GM12874 (cell line): Measurements from ENCODE around the gene SLX4.

Source experiments
- TF ChIP-seq, protein P1 (sequence below): IDR thresholded peaks from 2 replicates; pipeline ENCODE4 v1.5.1; 2011; ENCODE audit warnings: low read depth, mild to moderate bottlenecking, control low read depth, low read length, moderate library complexity; ENCODE audit not compliant: insufficient read depth

The SLX4 gene, protein sequence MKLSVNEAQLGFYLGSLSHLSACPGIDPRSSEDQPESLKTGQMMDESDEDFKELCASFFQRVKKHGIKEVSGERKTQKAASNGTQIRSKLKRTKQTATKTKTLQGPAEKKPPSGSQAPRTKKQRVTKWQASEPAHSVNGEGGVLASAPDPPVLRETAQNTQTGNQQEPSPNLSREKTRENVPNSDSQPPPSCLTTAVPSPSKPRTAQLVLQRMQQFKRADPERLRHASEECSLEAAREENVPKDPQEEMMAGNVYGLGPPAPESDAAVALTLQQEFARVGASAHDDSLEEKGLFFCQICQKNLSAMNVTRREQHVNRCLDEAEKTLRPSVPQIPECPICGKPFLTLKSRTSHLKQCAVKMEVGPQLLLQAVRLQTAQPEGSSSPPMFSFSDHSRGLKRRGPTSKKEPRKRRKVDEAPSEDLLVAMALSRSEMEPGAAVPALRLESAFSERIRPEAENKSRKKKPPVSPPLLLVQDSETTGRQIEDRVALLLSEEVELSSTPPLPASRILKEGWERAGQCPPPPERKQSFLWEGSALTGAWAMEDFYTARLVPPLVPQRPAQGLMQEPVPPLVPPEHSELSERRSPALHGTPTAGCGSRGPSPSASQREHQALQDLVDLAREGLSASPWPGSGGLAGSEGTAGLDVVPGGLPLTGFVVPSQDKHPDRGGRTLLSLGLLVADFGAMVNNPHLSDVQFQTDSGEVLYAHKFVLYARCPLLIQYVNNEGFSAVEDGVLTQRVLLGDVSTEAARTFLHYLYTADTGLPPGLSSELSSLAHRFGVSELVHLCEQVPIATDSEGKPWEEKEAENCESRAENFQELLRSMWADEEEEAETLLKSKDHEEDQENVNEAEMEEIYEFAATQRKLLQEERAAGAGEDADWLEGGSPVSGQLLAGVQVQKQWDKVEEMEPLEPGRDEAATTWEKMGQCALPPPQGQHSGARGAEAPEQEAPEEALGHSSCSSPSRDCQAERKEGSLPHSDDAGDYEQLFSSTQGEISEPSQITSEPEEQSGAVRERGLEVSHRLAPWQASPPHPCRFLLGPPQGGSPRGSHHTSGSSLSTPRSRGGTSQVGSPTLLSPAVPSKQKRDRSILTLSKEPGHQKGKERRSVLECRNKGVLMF (N-terminal part only)

DNA sequence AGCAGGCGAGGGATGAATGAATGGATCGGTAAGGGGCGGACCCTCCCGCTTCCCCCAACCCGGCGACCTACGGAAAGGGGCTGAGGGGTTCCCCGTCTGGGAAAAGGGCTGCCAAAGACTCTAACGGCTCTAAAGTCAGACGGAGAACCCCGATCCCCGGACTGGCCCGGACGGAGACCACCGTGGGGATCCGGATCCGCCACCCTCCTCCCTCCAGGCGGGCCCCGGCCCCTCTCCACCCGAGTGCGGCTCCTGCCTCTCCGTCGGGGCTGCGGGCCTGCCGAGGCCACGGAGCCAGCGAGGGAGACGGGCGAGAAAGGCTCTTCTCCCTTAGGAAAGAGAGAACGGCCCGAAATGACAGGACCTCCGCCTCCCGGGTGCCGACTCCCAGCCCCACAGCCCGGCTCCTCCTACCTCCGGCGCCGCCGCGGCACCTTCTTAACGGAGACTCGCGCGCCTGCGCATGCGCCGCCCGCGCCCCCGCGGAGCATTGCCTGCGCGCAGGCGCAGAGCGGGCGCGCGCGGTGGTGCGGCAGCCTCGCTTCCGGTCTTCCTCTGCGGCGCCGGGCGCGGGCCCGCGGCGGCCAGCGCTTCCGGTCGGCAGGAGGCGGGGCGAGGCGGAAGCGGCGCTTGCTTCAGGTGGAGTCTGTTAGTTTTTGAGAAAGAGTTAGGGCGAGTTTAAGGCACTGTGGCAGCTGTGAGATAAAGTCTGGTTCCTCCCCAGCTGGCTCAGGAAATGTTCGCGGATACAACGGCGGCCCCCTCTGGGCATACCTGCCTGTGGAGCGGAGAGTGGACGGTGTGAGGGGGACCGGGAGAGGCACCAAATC lies at the start of gene SLX4:
Gene SLX4 (minus strand): TSS at position 461 of the 830 bp plus-strand sequence. CDS start 2,642 bp downstream, outside the sequence.
- TF ChIP-seq, protein P1, sequence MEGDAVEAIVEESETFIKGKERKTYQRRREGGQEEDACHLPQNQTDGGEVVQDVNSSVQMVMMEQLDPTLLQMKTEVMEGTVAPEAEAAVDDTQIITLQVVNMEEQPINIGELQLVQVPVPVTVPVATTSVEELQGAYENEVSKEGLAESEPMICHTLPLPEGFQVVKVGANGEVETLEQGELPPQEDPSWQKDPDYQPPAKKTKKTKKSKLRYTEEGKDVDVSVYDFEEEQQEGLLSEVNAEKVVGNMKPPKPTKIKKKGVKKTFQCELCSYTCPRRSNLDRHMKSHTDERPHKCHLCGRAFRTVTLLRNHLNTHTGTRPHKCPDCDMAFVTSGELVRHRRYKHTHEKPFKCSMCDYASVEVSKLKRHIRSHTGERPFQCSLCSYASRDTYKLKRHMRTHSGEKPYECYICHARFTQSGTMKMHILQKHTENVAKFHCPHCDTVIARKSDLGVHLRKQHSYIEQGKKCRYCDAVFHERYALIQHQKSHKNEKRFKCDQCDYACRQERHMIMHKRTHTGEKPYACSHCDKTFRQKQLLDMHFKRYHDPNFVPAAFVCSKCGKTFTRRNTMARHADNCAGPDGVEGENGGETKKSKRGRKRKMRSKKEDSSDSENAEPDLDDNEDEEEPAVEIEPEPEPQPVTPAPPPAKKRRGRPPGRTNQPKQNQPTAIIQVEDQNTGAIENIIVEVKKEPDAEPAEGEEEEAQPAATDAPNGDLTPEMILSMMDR: no peak

DNA sequence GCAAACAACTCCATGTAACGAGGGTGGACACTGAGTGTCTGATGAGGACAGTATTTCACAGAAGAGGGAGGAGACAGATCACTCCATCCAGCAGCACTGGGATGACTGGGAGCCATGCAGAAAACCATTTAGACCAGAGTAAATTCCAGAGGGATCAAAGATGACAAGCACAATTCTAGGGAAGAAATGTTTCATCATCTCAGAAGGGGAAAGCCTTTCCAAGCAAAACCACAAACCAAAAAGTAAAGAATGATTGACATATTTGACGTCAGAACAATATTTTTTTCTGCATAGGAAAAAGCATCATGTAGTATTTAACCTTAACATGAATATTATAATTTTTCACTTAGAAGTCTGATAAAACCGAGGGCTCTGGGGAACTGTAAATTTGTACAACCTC lies 47.8 kb upstream of the SLX4 start:
- TF ChIP-seq, protein P1: no peak

DNA sequence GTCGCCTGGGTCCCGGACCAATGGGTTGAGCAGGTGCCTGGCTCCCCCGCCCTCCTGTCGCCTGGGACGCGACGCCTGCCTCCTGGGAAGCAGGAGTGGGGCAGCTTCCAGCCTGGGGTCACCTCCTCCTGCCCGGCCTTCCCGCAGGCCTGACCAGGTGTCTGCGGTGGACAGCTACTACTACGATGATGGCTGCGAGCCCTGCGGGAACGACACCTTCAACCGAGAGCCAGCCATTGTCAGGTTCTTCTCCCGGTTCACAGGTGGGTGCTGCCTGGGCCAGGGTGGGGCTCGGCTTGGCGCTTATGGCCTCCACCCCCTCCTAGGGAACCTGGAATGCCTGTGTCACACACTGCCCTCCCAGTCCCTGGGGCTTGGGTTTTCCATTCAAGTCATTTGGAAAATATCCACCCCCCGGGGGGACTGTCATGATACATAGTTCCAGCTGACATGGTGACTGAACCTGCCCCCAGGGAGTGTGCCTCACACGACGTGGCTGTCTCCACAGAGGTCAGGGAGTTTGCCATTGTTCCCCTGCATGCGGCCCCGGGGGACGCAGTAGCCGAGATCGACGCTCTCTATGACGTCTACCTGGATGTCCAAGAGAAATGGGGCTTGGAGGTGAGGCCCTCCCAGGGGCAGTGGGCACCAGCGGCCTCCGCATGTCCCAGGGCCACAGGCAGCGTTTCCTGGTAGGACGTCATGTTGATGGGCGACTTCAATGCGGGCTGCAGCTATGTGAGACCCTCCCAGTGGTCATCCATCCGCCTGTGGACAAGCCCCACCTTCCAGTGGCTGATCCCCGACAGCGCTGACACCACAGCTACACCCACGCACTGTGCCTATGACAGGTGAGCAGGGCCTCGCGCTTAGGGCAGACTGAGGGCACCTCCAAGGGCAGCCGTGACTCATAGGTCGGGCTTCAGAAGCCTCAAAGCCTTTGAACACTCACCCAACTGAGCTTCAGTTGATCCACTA lies 45.4 kb upstream of the SLX4 start:
- TF ChIP-seq, protein P1: no peak

DNA sequence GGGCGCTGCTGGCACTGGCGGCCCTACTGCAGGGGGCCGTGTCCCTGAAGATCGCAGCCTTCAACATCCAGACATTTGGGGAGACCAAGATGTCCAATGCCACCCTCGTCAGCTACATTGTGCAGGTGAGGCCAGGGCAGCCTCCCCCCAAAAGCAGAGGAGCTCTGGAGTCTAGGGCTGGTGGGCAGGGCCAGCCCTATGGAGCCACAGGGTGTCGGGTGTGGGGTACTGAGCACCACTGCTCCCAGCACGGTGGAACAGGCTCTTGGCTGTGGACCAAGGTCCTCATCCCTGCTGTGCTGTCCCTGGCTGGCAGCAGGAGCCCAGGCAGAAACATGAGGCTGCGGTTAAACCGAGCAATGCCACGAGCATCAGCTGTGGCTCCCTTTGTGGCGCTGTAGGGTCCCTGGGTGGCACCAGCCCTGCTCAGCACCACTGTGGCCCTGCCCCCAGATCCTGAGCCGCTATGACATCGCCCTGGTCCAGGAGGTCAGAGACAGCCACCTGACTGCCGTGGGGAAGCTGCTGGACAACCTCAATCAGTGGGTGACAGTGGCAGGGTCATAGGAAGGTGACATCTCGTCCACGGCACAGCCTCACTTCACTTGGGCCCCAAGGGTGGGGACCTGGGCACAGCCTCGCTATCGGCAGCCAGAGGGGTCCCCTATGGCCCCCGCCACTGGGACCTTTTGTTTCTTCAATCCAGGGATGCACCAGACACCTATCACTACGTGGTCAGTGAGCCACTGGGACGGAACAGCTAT lies 44.2 kb upstream of the SLX4 start:
- TF ChIP-seq, protein P1: no peak

DNA sequence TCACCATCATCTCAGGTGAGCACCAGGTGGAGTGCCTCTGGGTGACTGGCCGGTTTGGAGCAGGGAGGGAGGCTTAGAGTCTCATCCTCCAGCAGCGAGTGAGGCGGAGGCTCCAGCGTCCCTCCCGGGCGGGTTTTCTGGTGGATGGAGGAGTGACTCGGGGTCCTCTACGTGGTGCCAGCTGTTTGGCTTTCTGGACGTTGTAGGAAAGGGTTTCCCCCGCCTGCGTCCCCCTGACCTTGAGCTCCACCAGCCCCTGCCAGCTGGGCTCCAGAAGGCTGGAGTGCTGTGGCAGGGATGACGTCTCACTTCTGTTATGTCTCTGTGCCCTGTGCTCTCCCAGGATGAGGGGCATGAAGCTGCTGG lies 43.6 kb upstream of the SLX4 start:
- TF ChIP-seq, protein P1: no peak
